B cell (primary cell): ENCODE results near the gene CXCL12. TPM values are rescaled to one million over a fixed set of nuclear protein-coding genes. Genes with fewer than 3 reads are reported as not detected.

ENCODE experiments used
- ATAC-seq: fragments of 200-7000 bp; cut with Tn5 transposase; one replicate; pipeline ENCODE4 v1.10.0; 2021; ENCODE audit warnings: low read depth, mild to moderate bottlenecking, moderate number of reproducible peaks, moderate library complexity
- CTCF ChIA-PET: fragments of 350-600 bp; sonication (Branson Sonifier 250); formaldehyde crosslinking; loops from one replicate; lab custom pipeline; 2021; ENCODE audit warnings: antibody characterized with exemption, inconsistent platforms; lab: Charles Lee
- POLR2A ChIA-PET: fragments of 350-600 bp; sonication (Branson Sonifier 250); formaldehyde crosslinking; loops from one replicate; lab custom pipeline; 2021; ENCODE audit warnings: antibody characterized with exemption; lab: Charles Lee
- DNase-seq: peaks from one replicate; pipeline ENCODE4 v3.0.0; 2013
- H2AFZ ChIP-seq: 2 replicates; pipeline ENCODE4 v1.6.1; 2012; ENCODE audit warnings: mild to moderate bottlenecking, low read depth, low read length; ENCODE audit not compliant: insufficient read depth, poor library complexity, severe bottlenecking
- H3K27ac ChIP-seq, 2 donors: 1 replicate in 1 of 2; 2 replicates in 1 of 2; pipeline ENCODE4 v1.5.1; 2012 to 2013; ENCODE audit warnings: low read length in 2 of 2, mild to moderate bottlenecking in 2 of 2, moderate library complexity in 1 of 2
- H3K27me3 ChIP-seq, 4 experiments: fragments of 200-600 bp in 1 of 4; sonication (generic) in 1 of 4; replicated peaks in 1 of 4; 1 replicate in 2 of 4; 2 replicates in 2 of 4; pipeline versions ENCODE4 v1.6.1 to v1.7.0; 2013 to 2016; ENCODE audit warnings: low read length in 3 of 4, mild to moderate bottlenecking in 2 of 4, mixed read lengths in 1 of 4, moderate library complexity in 1 of 4; ENCODE audit not compliant: insufficient read depth in 4 of 4, control insufficient read depth in 3 of 4; ENCODE audit errors: control extremely low read depth in 1 of 4
- H3K36me3 ChIP-seq, 2 experiments: replicated peaks in 1 of 2; 1 replicate in 1 of 2; 2 replicates in 1 of 2; pipeline versions ENCODE4 v1.6.1 to v1.7.1; 2013; ENCODE audit warnings: low read length in 1 of 2; ENCODE audit not compliant: insufficient read depth in 2 of 2, control insufficient read depth in 1 of 2; ENCODE audit errors: control extremely low read depth in 1 of 2, extremely low read depth in 1 of 2
- H3K4me1 ChIP-seq, 2 donors: fragments of 200-600 bp in 1 of 2; sonication (generic) in 1 of 2; 1 replicate in 1 of 2; 2 replicates in 1 of 2; pipeline versions ENCODE4 v1.5.1 to v1.6.1; 2013 to 2017; ENCODE audit warnings: low read length in 2 of 2; ENCODE audit not compliant: control insufficient read depth in 2 of 2, insufficient read depth in 2 of 2
- H3K4me2 ChIP-seq: replicated peaks from 2 replicates; pipeline ENCODE3; 2012; ENCODE audit warnings: mild to moderate bottlenecking, low read depth, low read length; ENCODE audit not compliant: poor library complexity, severe bottlenecking
- H3K4me3 ChIP-seq, 5 experiments: fragments of 200-600 bp in 1 of 5; sonication (generic) in 1 of 5; 1 replicate in 3 of 5; 2 replicates in 2 of 5; pipeline versions ENCODE4 v1.5.1 to v1.7.0; 2011 to 2016; ENCODE audit warnings: low read length in 4 of 5, mild to moderate bottlenecking in 4 of 5, low read depth in 2 of 5, control low read depth in 1 of 5, moderate library complexity in 1 of 5; ENCODE audit not compliant: insufficient read depth in 1 of 5; ENCODE audit errors: control extremely low read depth in 1 of 5, extremely low read depth in 1 of 5
- H3K79me2 ChIP-seq: fragments of 200-600 bp; sonication (generic); one replicate; pipeline ENCODE4 v1.6.0; 2016; ENCODE audit warnings: low read length; ENCODE audit not compliant: control insufficient read depth, insufficient read depth
- H3K9ac ChIP-seq: fragments of 200-600 bp; sonication (generic); 2 replicates; pipeline ENCODE4 v1.6.1; 2017; ENCODE audit warnings: mild to moderate bottlenecking, low read length, moderate library complexity
- H3K9me3 ChIP-seq, 3 donors: one replicate each; pipeline versions ENCODE4 v1.6.1 to v1.7.1; 2013; ENCODE audit warnings: low read length in 2 of 3; ENCODE audit not compliant: control insufficient read depth in 2 of 3, insufficient read depth in 1 of 3; ENCODE audit errors: control extremely low read depth in 1 of 3
- H4K20me1 ChIP-seq: 2 replicates; pipeline ENCODE4 v1.6.0; 2012; ENCODE audit warnings: mild to moderate bottlenecking, low read length; ENCODE audit not compliant: insufficient read depth, control insufficient read depth, poor library complexity, severe bottlenecking
- H3K27ac Mint-ChIP-seq: one replicate; pipeline ENCODE4 v1.8.0; 2021; ENCODE audit warnings: mixed read lengths
- H3K27me3 Mint-ChIP-seq: one replicate; pipeline ENCODE4 v1.8.0; 2021; ENCODE audit warnings: mixed read lengths
- H3K4me1 Mint-ChIP-seq: one replicate; pipeline ENCODE4 v1.8.0; 2021; ENCODE audit warnings: mixed read lengths
- H3K4me3 Mint-ChIP-seq: one replicate; pipeline ENCODE4 v1.8.0; 2021; ENCODE audit warnings: mixed read lengths
- H3K9me3 Mint-ChIP-seq: one replicate; pipeline ENCODE4 v1.8.0; 2022; ENCODE audit warnings: mixed read lengths; ENCODE audit not compliant: insufficient read depth
- EZH2 ChIP-seq: IDR thresholded peaks from 2 replicates; pipeline ENCODE4 v1.6.1; 2012; ENCODE audit warnings: borderline replicate concordance, low read depth, mild to moderate bottlenecking, moderate library complexity, low read length; ENCODE audit not compliant: insufficient read depth, poor library complexity, severe bottlenecking
- WGBS: methylation state at CpG from one replicate; pipeline ENCODE4 v1.1.5; 2013; ENCODE audit warnings: missing lambda C conversion rate; ENCODE audit not compliant: insufficient coverage; 5-methylcytosine and 5-hydroxymethylcytosine counted together
- intact Hi-C: fragments of 100-400 bp; cut with micrococcal nuclease; formaldehyde crosslinking; loops from one replicate; pipeline ENCODE4 v1.10.0; 2022
- polyA plus RNA-seq: library from polyadenylated mRNA; depleted of rRNA; stranded (reverse); fragments of >200 nt; gene quantifications from 2 replicates; pipeline ENCODE4 v1.2.3, GENCODE V29; 2012
- total RNA-seq, 2 donors: library from RNA; stranded (reverse); fragments of 120-200 nt in 1 of 2; gene quantifications; 1 replicate in 1 of 2; 2 replicates in 1 of 2; pipeline versions ENCODE4 v1.2.3 to v1.2.4, GENCODE V29; 2013 to 2022
- TF ChIP-seq, protein P1 (sequence below): fragments of 200-600 bp; IDR thresholded peaks from one replicate; pipeline ENCODE4 v1.8.0; 2022; ENCODE audit warnings: antibody characterized with exemption, mild to moderate bottlenecking

Gene CXCL12
- total and polyA plus RNA-seq, 2 donors (not counting 1 experiment from before 2014, with no cell fraction given), result not detected

DNA sequence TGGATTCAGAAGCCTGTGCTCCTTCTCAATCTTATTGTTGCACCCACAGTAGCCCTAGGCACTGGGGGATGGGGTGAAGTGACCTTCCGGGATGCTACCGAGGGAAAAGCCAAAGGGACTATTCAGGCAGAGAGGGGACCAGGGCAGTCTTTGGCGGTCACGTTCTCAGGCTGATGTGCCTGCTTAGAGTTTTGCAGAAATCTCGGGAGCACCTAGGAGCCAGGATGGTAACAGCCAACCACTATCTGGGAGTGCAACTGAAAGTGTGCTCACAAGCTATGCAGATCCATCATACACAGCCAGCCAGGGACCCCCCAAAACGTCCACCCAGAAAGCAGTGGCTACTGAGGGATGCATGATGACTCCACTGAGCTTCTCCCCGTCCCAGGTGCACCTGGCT is 52.4 kb downstream of the CXCL12 start:
- no peaks in the 10 kb centered on the region for H3K4me1 Mint-ChIP-seq
- Histone ChIP-seq H3K9me3 (no peaks in the 10 kb centered on the region), H3K4me2 (no peak overlapping the region), H4K20me1 (no peaks in the 10 kb centered on the region), H2AFZ (no peak overlapping the region), H3K27me3 (no peaks in the 10 kb centered on the region), H3K79me2 (no peaks in the 10 kb centered on the region), H3K4me1 (no peaks in the 10 kb centered on the region), H3K36me3 (no peaks in the 10 kb centered on the region), H3K9ac (no peak overlapping the region), H3K4me3 (no peak overlapping the region), H3K27ac (no peak overlapping the region)
- DNase-seq, result no peak
- CTCF ChIA-PET, result no interaction called here
- ATAC-seq, result no peak
- intact Hi-C loops, result no loop called here
- TF ChIP-seq EZH2, result no peak
- TF ChIP-seq, protein P1, sequence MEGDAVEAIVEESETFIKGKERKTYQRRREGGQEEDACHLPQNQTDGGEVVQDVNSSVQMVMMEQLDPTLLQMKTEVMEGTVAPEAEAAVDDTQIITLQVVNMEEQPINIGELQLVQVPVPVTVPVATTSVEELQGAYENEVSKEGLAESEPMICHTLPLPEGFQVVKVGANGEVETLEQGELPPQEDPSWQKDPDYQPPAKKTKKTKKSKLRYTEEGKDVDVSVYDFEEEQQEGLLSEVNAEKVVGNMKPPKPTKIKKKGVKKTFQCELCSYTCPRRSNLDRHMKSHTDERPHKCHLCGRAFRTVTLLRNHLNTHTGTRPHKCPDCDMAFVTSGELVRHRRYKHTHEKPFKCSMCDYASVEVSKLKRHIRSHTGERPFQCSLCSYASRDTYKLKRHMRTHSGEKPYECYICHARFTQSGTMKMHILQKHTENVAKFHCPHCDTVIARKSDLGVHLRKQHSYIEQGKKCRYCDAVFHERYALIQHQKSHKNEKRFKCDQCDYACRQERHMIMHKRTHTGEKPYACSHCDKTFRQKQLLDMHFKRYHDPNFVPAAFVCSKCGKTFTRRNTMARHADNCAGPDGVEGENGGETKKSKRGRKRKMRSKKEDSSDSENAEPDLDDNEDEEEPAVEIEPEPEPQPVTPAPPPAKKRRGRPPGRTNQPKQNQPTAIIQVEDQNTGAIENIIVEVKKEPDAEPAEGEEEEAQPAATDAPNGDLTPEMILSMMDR, result no peak
- H3K27ac Mint-ChIP-seq, result no peak overlapping the region
- no peaks in the 10 kb centered on the region for H3K9me3 Mint-ChIP-seq
- H3K27me3 Mint-ChIP-seq, result no peaks in the 10 kb centered on the region
- no peak overlapping the region for H3K4me3 Mint-ChIP-seq
- POLR2A ChIA-PET, result no interaction called here
- 66% methylated on average over 6 of the region's 7 CpGs for WGBS

DNA sequence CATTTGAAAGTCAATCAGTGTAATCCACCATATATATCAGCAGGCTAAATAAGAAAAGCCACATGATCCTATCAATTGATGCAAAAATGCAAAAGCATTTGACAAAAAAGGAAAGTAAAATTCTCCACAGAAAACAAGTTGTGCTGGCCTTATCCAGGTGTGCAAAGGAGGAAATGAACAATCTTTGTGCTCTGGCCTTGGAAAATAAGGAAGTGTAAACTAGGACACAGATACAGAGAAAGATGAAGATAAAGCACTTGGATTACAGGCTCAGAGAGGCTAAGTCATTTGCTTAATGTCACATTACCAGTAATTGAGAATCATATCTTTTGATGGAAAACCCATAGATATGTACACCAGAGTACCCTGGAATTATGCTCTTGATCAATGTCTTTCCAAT is 54.5 kb downstream of the CXCL12 start:
- Mint-ChIP-seq H3K4me3 (no peak overlapping the region), H3K27me3 (no peaks in the 10 kb centered on the region), H3K4me1 (no peaks in the 10 kb centered on the region), H3K9me3 (no peaks in the 10 kb centered on the region), H3K27ac (no peak overlapping the region)
- H3K79me2 ChIP-seq, result no peaks in the 10 kb centered on the region
- no peaks in the 10 kb centered on the region for H3K4me1 ChIP-seq
- DNase-seq (no peak), ATAC-seq (no peak)
- no peak overlapping the region for H3K27ac ChIP-seq
- no peaks in the 10 kb centered on the region for H3K27me3 ChIP-seq
- intact Hi-C loops, result no loop called here
- H2AFZ ChIP-seq, result no peak overlapping the region
- no peaks in the 10 kb centered on the region for H4K20me1 ChIP-seq
- CTCF ChIA-PET, result no interaction called here
- no peaks in the 10 kb centered on the region for H3K36me3 ChIP-seq
- no peaks in the 10 kb centered on the region for H3K9me3 ChIP-seq
- POLR2A ChIA-PET, result no interaction called here
- no peak overlapping the region for H3K9ac ChIP-seq
- no peak overlapping the region for H3K4me3 ChIP-seq
- TF ChIP-seq EZH2, result no peak
- TF ChIP-seq, protein P1, result no peak
- H3K4me2 ChIP-seq, result no peak overlapping the region
